Measurements from ENCODE around the gene RSPH4A.
"Not testable (repeated sequence)": the region's sequence is repeated elsewhere in the genome, so short reads cannot be mapped to it uniquely, and the experiment has no call there.

Gene RSPH4A

DNA sequence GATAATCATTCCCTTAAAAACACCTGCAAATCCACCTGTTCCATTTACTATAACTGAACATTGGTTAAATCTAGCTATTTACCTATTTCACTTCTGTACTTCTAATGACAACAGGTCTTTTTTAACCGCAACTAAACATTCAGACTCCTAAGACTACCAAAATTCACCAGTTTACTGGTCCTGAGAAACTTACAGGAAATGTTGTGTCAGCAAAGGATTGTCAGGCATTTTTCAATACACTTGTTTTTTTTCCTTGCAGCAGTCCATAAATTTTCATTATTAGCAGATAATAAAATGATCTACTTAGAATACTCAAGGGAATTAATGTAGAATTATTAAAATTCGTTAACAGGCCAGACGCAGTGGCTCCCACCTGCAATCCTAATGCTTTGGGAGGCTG lies 47.0 kb downstream of the RSPH4A start:
- Mint-ChIP-seq H3K4me3 (peak overlapping the region; percentile 42), H3K27ac (no peak overlapping the region), H3K4me1 (ENCODE audit: low read depth) (peaks cover 59% of the 10 kb centered on the region)

GRCh38 chr6:116664169-116664568 lies 47.9 kb downstream of the RSPH4A start:
- not testable (repeated sequence) for H3K27ac Mint-ChIP-seq; H3K27me3 Mint-ChIP-seq; H3K9me3 Mint-ChIP-seq (ENCODE audit: low read depth)
- Mint-ChIP-seq H3K4me1 (ENCODE audit: low read depth) (peaks cover 59% of the 10 kb centered on the region), H3K36me3 (peaks cover 10% of the 10 kb centered on the region), H3K4me3 (peak overlapping the region; percentile 23)

More for the DNA sequence above, 47.0 kb downstream of the RSPH4A start:
- no peaks in the 10 kb centered on the region for H3K27me3 Mint-ChIP-seq
- peaks cover 10% of the 10 kb centered on the region for H3K36me3 Mint-ChIP-seq
- no peaks in the 10 kb centered on the region for H3K9me3 Mint-ChIP-seq (ENCODE audit: low read depth)

DNA sequence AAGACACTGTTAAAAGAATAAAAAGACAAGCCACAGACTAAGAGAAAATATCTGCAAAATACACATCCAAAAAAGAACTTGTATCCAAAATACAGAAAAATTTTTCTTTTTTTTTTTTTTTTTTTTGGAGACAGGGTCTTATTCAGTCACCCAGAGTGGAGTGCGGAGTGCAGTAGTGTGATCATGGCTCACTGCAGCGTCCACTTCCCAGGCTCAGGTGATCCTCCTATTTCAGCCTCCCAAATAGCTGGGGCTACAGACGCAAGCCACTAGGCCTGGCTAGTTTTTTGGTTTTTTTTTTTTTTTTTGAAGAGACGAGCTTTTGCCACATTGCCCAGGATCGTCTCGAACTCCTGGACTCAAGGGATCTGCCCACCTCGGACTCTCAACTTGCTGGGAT lies 49.2 kb downstream of the RSPH4A start:
- H3K36me3 Mint-ChIP-seq: peaks cover 8% of the 10 kb centered on the region
- no peak overlapping the region for H3K27ac Mint-ChIP-seq
- H3K4me3 Mint-ChIP-seq: peak overlapping the region; percentile 74
- no peaks in the 10 kb centered on the region for H3K9me3 Mint-ChIP-seq (ENCODE audit: low read depth)
- no peaks in the 10 kb centered on the region for H3K27me3 Mint-ChIP-seq
- peaks cover 56% of the 10 kb centered on the region for H3K4me1 Mint-ChIP-seq (ENCODE audit: low read depth)

DNA sequence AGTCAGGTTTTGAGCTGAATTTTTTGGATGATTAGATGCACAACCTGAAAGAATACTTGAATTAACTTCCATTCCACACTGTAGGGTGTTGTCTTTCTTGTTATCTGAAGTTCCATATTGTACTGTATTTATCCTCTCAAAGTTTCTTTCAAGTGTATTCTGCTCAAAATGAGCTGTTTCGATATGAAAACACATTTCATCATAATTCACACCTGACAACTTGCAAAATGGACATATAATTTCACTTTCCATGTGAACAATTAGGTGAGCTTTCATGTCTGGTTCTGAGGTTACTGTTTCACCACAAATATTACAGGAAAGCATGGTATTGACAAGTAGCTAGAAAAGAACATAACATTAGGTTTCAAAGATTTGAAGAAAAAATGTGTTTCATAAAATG lies 50.6 kb downstream of the RSPH4A start:
- H3K36me3 Mint-ChIP-seq: peaks cover 8% of the 10 kb centered on the region
- H3K9me3 Mint-ChIP-seq (ENCODE audit: low read depth): no peaks in the 10 kb centered on the region
- H3K27ac Mint-ChIP-seq: peak overlapping the region; percentile 58
- peaks cover 50% of the 10 kb centered on the region for H3K4me1 Mint-ChIP-seq (ENCODE audit: low read depth)
- no peaks in the 10 kb centered on the region for H3K27me3 Mint-ChIP-seq
- H3K4me3 Mint-ChIP-seq: peak overlapping the region; percentile 95

DNA sequence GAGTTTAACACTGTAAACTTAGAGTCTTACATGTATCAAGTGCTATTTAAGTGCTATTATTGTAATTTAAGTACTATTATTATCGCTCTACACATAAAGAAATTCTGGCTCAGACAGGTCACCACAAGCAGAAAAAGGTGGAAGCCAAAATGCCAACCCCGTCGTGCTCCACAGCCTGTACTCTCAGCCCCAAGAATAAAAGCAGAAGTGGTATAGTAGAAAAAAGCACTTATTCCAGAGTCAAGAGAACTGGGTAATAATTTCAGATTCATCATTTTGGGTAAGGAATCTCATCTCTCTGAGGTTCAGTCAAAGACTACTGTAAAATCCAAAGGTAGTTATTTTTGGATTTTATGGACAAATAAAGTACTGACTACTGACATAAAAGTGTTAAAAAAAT lies 51.3 kb downstream of the RSPH4A start:
- Mint-ChIP-seq H3K9me3 (ENCODE audit: low read depth) (no peaks in the 10 kb centered on the region), H3K27me3 (no peaks in the 10 kb centered on the region), H3K36me3 (peaks cover 8% of the 10 kb centered on the region), H3K4me1 (ENCODE audit: low read depth) (peaks cover 42% of the 10 kb centered on the region), H3K4me3 (peak overlapping the region; percentile 95), H3K27ac (peak overlapping the region; percentile 66)

DNA sequence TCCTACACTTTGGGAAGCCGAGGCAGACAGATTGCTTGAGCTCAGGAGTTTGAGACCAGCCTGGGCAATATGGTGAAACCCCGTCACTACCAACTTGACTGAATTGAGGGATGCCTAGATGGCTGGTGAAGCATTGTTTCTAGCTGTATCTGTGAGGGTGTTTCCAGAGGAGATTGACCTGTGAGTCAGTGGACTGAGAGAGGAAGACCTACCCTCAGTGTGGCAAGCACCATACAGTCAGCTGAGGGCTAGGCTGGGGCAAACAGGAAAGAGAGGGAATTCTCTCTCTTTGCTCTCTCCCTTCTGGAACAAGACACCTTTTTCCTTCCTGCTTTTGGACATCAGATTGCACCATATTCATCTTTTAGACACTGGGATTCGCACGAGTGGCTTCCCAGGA lies 56.0 kb downstream of the RSPH4A start:
- Mint-ChIP-seq H3K36me3 (no peaks in the 10 kb centered on the region), H3K27me3 (no peaks in the 10 kb centered on the region), H3K9me3 (ENCODE audit: low read depth) (no peaks in the 10 kb centered on the region), H3K27ac (no peak overlapping the region), H3K4me3 (no peak overlapping the region), H3K4me1 (ENCODE audit: low read depth) (peaks cover 8% of the 10 kb centered on the region)

GRCh38 chr6:116676021-116676420 lies 59.7 kb downstream of the RSPH4A start:
- Mint-ChIP-seq H3K9me3 (ENCODE audit: low read depth) (no peaks in the 10 kb centered on the region), H3K36me3 (no peaks in the 10 kb centered on the region), H3K4me3 (no peak overlapping the region), H3K27ac (no peak overlapping the region), H3K4me1 (ENCODE audit: low read depth) (peaks cover 13% of the 10 kb centered on the region), H3K27me3 (no peaks in the 10 kb centered on the region)

DNA sequence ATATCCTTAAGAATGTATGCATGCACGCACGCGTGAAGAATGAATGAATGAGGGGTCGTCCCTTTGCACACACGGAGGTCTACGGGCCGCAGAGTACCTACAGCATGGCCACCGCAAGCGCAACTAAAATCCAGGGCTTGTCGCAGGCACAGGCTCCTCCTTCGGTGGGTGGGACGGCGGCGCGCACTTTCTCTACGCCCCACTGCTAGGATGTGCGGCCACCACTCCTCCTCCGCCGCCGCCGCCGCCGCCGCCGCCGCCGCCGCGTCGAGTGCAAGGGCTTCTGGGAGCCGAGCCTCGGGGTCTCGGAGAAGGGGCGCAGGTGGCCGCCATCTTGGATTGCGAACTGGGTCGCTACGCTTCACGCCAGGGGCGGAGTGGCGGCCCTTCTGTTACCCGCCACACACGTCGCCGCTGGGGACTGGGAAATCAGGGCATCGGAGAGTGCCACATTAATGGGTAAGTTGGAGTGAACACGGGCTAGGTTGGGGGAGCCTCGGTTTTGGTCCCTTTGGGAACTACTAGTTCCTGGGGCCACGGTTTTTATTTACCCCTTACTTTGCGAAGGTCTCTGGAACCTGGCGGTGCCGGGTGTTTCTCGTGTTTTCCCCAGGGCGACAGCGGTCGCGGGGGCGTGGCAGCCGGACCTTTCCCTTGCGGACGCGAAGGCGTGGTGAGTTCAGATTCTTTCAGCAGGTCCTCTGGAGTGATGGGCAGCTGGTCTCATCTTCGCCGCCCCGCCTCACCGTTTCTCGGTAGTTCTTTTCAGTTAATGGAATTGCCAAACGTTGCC lies 64.8 kb downstream of the RSPH4A start, which contains the start of gene KPNA5:
Gene KPNA5 (plus strand): TSS at position 332 of the 793 bp plus-strand sequence. CDS start 124 bp downstream, at position 456.
- Mint-ChIP-seq H3K36me3 (peaks cover 12% of the 10 kb centered on the region), H3K27ac (peak within 1 kb of the TSS; percentile 99), H3K4me1 (ENCODE audit: low read depth) (peaks cover 43% of the 10 kb centered on the region), H3K27me3 (no peaks in the 10 kb centered on the region), H3K9me3 (ENCODE audit: low read depth) (no peaks in the 10 kb centered on the region), H3K4me3 (peak within 1 kb of the TSS; percentile 97)

- Mint-ChIP-seq H3K27ac (peak overlapping the region; percentile 89), H3K36me3 (peaks cover 12% of the 10 kb centered on the region), H3K4me3 (peak overlapping the region; percentile 97), H3K4me1 (ENCODE audit: low read depth) (peaks cover 55% of the 10 kb centered on the region), H3K27me3 (no peaks in the 10 kb centered on the region), H3K9me3 (ENCODE audit: low read depth) (no peaks in the 10 kb centered on the region)
These were observed 66.0 kb downstream of the RSPH4A start for GRCh38 chr6:116682334-116682712.
